Activated gamma-delta T cell treated with anti-CD3 and anti-CD28 coated beads, Interleukin-2, amount 50 U/mL, for 16 hours (primary cell): ENCODE results near the gene GNAQ.
"Not testable (repeated sequence)": the region's sequence is repeated elsewhere in the genome, so short reads cannot be mapped to it uniquely, and the experiment has no call there.

Experiments used
- DNase-seq: peaks from one replicate; pipeline ENCODE4 v3.0.0-alpha.2; 2020; ENCODE audit warnings: low read depth

Gene GNAQ

DNA sequence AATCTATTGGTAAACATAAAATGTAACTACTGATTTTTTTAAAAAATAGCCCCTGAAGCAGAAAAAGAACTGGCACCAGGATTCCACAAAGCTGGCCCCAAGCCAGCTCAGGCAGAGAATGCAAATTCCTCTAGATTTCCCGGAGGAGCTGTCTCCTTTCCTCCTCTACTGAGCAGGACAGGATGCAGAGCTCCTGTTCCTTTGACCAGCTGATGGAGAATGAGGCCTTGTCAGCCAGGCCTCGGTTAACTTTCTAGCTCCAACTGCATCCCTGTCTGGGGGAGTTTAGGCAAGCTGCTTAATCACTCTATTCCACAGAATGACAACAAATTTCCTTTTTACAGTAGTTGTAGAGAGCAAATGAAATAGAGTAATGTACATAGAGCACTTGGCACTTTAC lies 155.5 kb downstream of the GNAQ start:
- DNase-seq = no peak

DNA sequence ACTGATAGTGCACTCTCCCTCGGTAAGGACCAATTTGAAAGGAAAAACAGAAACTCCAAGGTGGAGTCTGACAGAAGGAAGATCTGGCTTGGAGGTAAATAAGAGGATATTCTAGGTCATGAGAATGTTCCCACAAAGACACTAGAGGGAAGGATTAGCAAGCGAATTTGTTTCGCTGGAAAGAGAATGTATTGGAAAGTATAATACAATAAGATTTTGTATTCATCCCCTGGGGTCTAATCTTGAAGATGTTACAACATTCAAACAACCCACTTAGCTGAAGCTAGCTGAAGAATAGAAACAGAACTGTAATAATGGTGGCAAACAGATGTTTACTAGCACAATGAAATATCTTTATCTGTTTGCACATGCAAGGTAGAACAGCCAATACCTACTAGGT lies 158.7 kb downstream of the GNAQ start:
- DNase-seq = no peak

DNA sequence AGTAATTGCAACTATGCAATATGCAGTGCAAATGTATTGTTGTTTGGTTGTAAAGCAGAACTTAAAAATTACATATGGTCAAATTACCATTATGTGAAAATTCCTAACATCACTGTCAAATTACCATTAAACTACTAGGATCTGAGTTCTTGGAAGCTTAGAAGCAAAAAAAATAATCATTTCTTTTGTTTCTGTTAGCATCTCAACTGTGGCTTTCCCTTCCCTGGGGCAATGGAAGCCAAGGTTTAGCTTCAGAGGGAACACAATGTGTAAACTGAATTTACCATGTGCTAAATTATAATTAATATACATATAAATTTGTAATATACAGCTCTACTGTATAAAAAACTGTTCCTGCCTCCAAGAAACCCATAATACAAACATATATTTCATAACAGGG lies 159.4 kb downstream of the GNAQ start:
- DNase-seq = no peak

DNA sequence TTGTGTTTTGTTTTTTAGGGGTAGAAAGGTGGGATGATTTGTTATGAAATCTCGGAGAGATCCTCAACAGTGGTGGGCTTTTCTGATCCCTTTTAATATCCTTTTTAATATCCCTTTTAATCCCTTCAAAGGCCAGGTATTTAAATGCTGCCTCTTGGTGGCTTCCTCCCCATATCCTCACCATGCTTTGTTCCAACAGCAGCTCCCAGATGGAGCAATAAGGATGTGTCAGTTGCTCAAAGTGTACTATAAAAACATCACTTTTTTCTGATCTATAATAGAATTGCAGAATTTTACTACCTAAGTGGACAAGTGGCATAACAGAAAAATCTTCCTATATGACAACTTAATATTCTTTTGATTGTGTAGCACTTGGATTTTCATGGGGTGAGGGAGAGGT lies 160.1 kb downstream of the GNAQ start:
- DNase-seq = no peak

DNA sequence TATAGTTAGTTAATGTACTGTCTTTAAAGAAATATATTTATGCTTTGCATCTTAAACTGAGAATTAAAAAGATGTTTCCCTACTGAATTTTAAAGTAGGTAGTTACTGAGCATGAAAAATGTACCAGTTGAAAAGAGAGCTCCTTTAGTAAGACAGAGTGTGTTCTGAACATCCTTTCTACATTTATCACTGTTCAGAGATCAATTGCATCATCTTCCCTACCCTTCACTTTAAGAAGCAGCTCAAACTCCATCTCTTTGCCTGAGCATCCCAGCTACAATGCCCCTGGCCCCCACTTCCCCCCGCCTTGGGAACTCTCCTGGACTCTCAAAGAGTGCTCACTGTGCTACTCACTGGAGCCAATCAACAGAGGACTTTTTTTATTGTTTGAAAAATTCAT lies 164.7 kb downstream of the GNAQ start:
- no peak for DNase-seq

DNA sequence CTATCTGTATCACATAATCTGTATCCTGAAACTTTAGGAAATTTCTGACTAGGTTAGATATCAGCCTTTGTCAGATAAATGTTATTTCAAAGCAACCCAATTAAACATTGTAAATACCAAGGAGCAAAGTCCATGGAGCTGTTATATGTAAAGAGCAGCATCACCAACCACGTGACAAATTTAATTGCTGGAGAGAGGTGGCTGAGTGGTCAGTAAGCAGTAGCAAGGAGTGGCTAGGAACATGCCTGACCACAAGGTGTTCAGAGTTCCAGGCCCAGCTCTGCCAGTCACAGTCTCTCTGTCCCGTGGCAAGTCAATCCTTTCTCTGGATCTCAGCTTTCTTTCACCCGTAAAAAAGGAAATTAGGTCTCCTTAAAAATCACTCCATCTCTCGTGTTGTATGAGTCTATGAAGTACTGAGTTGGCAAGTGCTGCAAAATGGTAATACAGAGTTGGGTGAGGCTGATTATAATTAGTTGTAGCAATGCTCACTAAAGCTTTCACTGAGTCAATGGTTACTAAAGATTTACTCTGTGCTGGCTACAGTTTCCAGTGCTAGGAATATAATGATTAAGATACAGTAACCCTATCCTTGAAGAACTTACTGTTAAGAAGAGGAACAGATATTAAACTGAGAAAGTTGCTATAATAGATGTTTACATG lies 166.1 kb downstream of the GNAQ start:
- no peak for DNase-seq

DNA sequence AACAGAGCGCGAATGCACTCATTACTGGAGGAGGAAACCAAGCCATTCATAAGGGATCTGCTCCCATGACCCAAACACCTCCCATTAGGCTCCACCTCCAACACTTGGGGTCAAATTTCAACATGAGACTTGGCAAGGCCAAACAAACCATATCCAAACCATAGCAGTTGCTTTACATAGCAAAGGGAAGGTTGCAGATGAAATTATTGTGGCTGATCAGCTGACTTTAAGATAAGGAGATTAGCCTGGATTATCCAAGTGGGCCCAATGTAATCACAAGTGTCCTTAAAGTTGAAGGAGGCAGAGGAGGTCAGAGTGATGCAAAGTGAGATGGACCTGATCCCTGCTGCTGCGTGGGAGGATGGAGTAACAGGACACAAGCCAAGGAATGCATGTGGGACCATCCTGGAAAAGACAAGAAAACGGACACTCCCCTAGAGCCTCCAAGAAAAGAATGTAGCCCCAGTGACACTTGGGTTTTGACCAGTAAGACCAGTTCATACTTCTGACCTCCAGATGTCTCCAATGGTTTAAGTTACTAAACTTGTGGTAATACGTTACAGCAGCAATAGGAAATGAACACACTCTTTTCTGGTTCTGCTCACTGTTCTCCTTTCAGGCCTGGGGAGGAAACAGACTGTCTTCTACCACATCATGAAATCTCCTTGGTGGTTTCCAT lies 167.3 kb downstream of the GNAQ start:
- no peak for DNase-seq

DNA sequence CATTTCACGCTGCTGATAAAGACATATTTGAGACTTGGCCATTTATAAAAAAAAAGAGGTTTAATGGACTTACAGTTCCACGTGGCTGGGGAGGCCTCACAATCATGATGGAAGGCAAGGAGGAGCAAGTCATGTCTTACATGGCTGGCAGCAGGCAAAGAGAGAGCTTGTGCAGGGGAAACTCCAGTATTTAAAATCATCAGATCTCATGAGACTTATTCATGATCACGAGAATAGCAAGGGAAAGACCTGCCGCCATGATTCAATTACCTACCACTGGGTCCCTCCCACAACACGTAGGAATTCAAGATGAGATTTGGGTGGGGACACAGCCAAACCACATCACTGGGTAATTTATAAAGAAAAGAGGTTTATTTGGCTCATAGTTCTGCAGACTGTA lies 168.0 kb downstream of the GNAQ start:
- DNase-seq = not testable (repeated sequence)

DNA sequence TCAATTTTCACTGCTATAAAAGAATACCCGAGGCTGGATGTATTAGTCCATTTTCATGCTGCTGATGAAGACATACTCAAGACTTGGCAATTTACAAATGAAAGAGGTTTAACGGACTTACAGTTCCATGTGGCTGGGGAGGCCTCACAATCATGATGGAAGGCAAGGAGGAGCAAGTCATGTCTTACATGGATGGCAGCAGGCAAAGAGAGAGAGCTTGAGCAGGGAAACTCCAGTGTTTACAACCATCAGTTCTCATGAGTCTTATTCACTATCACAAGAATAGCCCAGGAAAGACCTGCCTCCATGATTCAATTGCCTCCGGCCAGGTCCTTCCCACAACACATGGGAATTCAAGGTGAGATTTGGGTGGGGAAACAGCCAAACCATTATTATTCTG lies 170.7 kb downstream of the GNAQ start:
- DNase-seq = not testable (repeated sequence)

DNA sequence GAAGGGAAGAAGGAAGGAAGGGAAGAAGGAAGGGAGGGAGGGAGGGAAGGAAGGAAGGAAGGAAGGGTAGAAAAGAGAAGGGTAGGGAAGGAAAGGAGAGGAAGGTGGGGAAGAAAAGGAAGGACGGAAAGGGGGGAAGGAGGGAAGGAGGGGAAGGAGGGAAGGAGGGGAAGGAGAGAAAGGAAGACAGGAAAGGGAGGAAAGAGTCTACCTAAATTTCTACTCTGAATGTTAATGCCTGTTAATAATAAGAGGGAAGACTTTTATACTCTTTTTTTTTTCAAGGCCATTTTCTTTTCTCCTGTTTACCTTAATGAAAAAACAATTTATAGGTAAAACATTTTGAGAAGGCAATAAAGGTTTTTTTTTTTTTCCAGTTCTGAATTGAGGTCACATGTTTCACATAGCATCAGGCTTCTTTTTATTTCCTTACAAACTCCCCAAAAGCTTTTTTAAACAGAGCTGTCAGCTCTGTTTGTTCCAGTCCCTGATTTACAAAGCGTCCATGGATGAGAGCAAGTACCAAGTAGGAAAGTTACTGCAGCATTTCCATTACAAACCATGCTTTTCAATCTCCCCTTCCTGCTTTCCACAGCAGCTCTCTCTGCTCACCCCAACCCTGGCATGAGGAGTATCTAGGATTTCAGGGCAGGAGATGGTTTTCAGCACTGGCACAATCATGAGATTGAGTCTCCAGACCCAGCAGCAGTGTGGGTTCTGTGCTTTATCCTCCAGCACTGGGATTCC lies 173.9 kb downstream of the GNAQ start:
- no peak for DNase-seq

DNA sequence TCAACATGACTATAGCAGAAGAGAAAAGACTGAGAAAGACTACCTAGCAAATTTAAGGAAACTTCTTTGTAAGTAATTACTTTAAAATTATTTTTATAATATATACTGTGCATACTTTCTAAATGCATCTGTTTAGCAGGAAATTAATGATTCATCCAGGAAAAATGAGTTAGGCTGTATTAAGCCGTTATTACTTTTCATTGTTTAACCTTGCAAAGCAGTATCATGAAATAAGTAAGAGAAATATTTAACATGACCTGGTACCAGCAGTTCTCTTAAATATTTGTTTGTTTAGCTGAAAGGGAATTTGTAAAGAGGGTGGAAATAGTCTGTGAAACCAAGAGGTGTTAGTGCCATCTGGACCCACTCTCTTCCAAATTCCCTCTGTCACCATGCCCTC lies 175.0 kb downstream of the GNAQ start:
- no peak for DNase-seq

DNA sequence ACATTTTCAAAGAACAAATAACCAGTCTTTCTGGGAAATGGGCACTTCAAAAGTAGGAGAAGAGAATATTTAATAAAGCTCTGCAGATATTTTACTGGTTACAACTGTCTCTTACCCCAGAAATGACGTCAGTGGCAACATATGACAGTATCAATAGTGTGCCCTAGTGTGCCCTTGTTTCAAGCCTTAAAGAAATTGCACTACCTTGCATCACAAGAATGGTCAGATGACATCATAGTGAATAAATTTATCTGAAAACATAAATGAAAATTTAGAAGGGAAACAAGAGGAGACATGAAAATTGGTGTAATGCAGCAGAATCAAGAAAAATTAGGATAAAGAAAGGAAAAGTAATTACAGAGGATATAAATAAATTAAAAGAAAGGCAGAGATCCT lies 176.7 kb downstream of the GNAQ start:
- no peak for DNase-seq

DNA sequence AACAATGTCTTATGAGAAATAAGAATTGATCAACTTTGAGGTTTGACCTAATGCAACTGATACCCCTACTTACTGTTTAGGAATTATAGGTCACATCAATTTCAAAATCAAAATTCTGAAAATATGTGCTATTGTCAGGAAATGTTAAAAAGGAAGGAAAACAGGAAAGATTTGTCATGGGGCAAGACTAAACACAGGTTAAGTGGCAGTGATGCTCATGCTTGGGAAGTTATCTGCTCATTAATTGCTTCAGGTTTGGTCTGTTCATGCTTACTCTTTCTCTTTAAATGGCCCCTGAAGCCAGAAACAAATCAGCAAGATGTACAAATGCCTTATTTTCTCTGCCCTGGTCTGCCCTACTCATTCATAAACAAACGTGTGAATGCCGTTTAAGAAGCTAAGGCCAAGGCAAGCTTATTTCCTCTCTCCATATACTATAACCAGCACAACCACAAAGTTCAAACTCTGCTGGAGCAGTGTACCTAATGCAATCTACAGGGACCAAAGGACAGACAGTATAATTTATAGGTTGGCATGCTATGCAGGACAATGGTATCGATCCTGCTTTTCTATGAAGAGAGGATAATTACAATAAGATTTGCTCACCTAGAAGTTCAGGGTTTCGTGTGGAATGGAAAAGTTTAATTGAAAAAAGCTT lies 177.2 kb downstream of the GNAQ start:
- DNase-seq = no peak

DNA sequence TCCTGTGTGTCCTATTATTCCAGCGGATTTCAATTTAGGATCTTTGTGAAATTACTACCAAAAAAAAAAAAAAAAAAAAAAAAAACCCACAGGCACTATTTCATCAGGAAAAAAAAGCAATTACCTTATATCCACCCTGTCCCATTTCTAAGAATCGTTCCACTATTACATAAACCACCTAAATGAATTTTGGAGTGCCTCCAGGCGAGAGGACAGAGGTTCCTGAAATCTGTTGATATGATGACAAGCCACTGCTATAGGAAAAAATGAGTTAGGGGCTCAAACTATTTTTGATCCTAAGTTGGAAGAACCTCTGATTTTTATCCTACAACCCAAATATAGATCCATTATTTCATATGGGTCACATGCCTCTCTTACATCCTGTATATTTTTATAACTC lies 177.9 kb downstream of the GNAQ start:
- no peak for DNase-seq

DNA sequence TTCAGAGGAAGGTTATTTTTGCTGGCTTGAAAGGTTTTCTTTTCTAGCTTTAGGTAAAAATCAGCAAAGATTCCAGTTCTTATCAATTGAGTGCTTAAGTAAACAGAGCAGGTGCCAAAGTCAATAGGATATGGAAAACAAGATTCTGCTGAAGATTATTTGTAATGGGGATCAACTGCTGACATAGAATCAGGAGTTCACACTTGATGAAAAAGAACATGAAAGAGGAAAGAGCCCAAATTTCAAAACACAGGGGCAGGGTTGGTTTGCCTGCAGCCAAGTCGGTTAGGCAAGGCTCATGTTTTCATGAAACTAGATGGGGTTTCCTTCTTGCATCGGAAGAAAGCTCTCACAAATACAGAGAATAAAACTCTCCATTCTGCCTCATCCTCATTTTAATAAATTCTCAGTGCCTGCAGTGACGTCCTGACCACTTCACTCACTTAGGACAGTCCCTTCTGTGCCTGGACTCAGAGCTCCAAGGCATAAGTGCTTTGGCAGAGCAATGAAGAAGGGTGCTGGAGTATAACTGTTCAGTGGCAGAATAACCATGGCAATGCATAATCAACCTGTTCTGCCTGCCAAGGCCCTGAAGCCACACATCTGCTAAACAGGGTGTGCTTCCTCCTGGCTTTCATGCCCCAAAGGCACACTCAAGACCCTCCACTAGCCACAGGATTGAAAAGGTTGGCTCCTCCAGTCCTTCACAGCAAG lies 179.6 kb downstream of the GNAQ start:
- DNase-seq = no peak

DNA sequence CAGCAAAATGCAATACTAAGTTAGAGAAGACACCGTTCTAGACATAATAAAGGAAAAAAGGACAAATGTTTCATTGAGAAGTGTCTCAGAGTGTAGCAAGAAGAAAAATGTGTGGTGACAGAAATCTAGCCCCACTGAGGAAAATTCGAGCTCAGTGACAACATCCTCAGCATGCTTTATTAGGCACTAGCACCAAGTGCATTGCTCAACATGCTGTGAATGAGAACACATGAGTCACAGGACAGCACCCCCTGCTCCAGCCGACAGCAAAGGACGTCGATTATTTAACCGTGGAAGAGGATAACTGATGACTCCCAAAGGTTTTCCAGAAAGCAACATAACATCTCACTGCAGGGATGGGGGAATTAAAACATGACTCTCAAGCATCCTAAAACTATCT lies 182.7 kb downstream of the GNAQ start:
- DNase-seq = no peak

DNA sequence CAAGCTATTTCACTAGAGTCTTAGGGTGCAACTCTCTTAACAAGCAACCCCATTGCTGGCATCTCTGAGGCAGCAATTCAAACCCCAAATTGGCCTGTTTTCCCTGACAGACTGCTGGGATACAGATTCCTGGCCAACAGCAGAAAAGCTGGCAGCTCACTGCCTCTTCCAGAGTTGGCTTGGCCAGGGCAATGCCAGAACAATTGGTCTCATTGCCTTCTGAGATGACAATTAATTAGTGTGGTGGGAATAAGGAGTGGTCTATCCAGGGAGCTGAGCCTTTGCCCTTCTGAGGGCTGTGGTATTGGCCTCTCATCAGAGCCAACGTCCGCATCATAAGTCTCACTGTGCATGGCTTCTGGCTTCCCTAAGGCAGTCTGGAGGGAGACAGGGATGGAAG lies 183.2 kb downstream of the GNAQ start:
- DNase-seq = no peak

DNA sequence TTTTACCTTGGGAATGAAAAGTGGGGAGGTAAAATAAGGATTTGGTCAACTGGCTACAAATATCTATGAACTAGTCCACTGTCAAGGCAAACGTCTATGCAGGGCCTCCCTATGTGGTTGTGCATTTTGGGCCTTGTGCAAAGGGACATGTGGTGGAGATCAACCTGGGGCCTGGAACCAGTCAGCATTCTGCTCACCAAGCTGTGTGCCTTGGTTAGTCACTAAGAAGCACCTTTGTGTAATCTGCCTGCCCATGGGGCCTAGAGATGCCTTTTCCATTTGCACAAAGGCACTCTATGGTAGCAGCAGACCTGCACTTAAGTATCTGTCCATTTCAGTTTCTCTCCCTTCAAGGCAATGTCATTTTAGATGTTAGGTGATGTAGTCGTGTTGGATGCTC lies 184.0 kb downstream of the GNAQ start:
- DNase-seq = no peak

DNA sequence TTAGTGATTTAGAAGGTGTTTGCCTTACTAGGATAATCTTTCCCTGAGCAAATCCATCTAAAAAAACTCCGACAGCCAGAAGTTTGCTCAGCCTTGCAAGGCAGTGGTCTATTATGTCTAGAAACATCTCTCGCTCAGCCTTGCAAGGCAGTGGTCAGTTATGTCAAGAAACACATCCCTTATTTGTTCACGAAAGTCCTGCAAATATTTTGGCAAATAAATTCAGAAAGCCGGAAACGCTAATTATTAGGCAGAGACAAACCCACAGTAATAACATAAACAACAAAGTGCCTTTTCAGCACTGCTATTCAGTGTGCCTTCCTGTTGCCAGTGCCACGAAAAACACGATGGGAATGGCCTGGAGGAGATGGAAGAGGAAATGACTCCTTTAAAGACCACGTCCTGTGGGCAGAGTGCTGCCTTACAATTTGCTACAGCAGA lies 184.5 kb downstream of the GNAQ start:
- DNase-seq = no peak

DNA sequence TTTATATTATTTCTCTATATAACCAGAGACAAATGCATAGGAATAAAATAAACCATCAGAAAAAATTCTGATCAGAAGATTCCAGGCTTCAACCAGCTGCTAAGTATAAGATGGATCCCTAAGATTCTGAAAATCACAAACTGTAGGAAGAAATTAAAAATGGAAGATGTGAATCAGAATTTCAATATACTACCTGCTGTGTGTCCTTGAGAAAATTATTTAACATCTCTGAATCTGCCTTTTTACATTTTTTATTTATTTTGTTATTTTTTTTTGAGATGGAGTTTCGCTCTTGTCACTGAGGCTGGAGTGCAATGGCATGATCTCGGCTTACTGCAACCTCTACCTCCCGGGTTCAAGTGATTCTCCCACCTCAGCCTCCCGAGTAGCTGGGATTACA lies 187.2 kb downstream of the GNAQ start:
- no peak for DNase-seq

DNA sequence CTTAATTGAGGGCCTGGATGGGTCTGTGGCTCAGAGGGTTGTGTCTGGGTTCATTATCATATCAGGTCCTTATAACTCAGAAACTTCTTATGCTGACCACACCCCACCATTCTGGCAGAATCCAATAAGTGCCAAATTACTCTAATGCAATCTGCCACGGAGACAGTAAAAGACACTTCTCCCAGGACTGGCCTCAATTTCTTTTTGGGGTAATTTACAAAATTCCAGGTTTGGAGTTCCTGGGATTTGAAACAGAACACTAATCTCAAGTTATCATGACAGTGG lies 187.8 kb downstream of the GNAQ start:
- DNase-seq = no peak

DNA sequence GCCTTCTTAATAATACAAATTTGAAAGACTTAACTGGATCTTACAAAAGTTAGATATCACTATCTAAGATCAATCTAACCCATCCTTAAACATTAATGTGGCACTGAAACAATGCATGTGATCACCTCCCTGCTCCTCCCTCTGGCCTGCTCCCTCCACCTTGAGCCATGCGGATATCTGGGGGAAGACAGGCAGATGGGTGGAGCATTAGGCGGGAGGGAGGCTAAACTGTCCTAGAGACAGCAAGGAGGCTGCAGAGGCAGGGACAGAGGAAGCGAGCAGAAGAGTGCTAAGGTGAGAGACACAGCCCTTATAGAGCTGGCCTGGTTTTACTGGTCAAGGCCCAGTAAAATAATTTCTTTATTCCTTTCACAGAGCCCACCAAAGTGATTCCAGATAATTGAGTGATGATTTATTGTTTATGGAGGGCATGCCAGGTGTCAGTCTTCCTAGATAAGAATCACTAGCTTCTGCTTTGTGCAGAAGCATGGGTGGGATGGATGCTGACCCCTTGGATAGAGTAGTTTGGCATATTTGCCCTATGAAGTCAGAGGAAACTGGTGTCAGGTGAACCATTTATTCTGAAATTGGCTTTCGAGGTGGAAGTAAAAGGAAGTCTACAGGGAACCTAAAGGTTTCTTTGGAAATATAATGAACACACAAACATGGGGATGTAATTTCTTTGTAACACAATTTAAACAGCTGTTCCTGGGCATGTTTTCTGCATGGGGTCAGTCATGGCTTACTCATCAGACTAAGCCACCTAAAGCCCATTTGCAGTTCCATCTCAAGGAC lies 188.3 kb downstream of the GNAQ start:
- no peak for DNase-seq
